ENCODE results near the gene GPR4. TPM values are rescaled to one million over a fixed set of nuclear protein-coding genes. Genes with fewer than 3 reads are reported as not detected.
"Not testable (repeated sequence)": the region's sequence is repeated elsewhere in the genome, so short reads cannot be mapped to it uniquely, and the experiment has no call there.

The GPR4 gene
- total RNA-seq, 3 donors from 2014 or later: 0.84 to 1.0 (median 1.0) TPM

DNA sequence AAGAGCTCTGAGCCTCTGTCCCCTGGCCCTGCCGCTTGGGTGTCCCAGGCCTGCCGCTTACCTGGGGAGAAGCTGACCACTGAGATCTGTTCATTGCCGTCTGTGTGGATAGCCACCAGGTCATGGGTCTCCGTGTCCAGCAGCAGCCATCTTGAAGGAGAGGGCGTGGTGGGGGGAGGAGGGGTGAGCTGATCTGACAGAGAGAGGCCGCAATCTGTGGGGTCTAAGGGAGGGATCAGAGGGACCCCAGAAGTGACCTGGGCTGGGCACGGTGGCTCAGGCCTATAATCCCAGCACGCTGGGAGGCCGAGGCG lies 14.6 kb upstream of the GPR4 start:
- H3K36me3 ChIP-seq (ENCODE audit: low read depth): peaks cover 4% of the 10 kb centered on the region

DNA sequence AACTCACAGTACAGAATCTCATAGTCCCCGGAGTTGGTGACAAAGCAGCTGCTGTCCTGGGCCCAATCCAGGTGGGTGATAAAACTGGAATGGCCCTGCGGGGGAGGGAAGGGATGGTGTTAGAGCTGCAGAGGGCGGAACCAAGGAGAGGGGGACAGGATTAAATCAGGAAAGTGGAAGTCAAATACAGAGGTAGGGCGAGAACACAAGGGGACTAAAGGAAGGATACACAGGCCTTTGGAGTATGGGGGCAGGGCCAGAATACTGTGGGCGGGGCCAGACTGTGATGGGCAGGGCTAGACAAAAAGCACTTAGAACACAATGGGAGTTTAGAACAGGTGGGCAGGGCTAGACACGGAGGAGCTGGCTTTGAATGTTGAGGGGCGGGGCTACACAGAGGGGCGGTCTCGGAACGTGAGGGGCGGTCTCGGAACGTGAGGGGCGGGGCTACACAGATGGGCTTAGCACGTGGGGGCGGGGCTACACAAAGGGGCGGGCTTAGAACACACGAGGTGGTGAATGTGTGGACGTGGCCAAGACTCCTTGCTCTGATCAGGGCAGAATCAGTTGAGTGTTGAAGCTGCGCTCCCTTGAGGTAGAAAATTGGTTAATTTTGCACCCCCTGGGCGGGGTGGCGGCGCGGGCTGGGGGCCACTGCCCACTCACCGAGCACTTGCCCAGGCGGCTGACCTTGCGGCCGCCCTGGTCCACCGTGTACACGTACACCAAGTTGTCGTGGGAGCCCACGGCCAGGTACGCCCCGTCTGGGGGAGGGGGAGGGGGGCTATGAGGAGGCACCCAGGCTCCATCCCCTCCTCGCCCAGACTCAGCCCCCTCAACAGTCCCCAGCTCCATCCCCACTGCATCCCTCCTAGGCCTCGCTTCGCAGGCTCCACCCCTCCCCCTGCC lies 14.0 kb upstream of the GPR4 start:
- peak; percentile 94 to 97 (median 94) for DNase-seq
- Histone ChIP-seq H3K4me3 (no peak overlapping the region), H3K36me3 (ENCODE audit: low read depth) (peaks cover 4% of the 10 kb centered on the region), H3K9me3 (no peaks in the 10 kb centered on the region), H3K4me1 (ENCODE audit: low read depth) (peaks cover 21% of the 10 kb centered on the region)
- intact Hi-C loops (cut with DNase I, micrococcal nuclease): loop anchor here in 1 of 2 donors (2.0 kb wide), 1 partner anchor 25 kb away; no protein-coding TSS in a partner anchor
- TF ChIP-seq CTCF (IDR thresholded peaks at IDR 0.05): no peak
- ATAC-seq: peak; percentile 92

More for the DNA sequence above, 14.6 kb upstream of the GPR4 start:
- no peak for DNase-seq
- no peak for TF ChIP-seq CTCF (IDR thresholded peaks at IDR 0.05)
- Histone ChIP-seq H3K4me1 (ENCODE audit: low read depth) (peaks cover 21% of the 10 kb centered on the region), H3K4me3 (no peak overlapping the region), H3K9me3 (no peaks in the 10 kb centered on the region)
- no peak for ATAC-seq
- intact Hi-C loops (cut with DNase I, micrococcal nuclease): no loop called here

GRCh38 chr19:45615056-45615455 lies 13.0 kb upstream of the GPR4 start:
- DNase-seq; H3K4me3 ChIP-seq; H3K9me3 ChIP-seq; H3K36me3 ChIP-seq (ENCODE audit: low read depth); ATAC-seq: not testable (repeated sequence)
- intact Hi-C loops (cut with DNase I, micrococcal nuclease): loop anchor here in 1 of 2 donors (2.0 kb wide), 1 partner anchor 26 kb away; no protein-coding TSS in a partner anchor
- H3K4me1 ChIP-seq (ENCODE audit: low read depth): peaks cover 21% of the 10 kb centered on the region

- peaks cover 4% of the 10 kb centered on the region for H3K36me3 ChIP-seq (ENCODE audit: low read depth)
- no peak overlapping the region for H3K4me3 ChIP-seq
- peak; percentile 85 for ATAC-seq
- peaks cover 21% of the 10 kb centered on the region for H3K4me1 ChIP-seq (ENCODE audit: low read depth)
- intact Hi-C loops (cut with DNase I, micrococcal nuclease): loop anchor here in 1 of 2 donors (2.0 kb wide), 1 partner anchor 27 kb away; no protein-coding TSS in a partner anchor
- H3K9me3 ChIP-seq: no peaks in the 10 kb centered on the region
- peak; percentile 61 to 76 (median 63) for DNase-seq
- TF ChIP-seq CTCF (IDR thresholded peaks at IDR 0.05): no peak
Measured at GRCh38 chr19:45613926-45614725, 12.1 kb upstream of the GPR4 start.

- no peak overlapping the region for H3K4me3 ChIP-seq
- ATAC-seq: no peak
- intact Hi-C loops (cut with DNase I, micrococcal nuclease): loop anchor here in 1 of 2 donors (5.0 kb wide), 1 partner anchor 33 kb away; no protein-coding TSS in a partner anchor
- no peaks in the 10 kb centered on the region for H3K9me3 ChIP-seq
- TF ChIP-seq CTCF (IDR thresholded peaks at IDR 0.05): no peak
- H3K36me3 ChIP-seq (ENCODE audit: low read depth): no peaks in the 10 kb centered on the region
- DNase-seq: no peak
- peaks cover 9% of the 10 kb centered on the region for H3K4me1 ChIP-seq (ENCODE audit: low read depth)
Measured at GRCh38 chr19:45608948-45609347, 6.9 kb upstream of the GPR4 start.
